Fibroblast of skin of left quadriceps (primary cell): ENCODE data around the gene CFAP65.
A peak's percentile ranks its signal among the peaks of the same experiment; 100 is the strongest.

Experiments
- DNase-seq, 2 experiments: peaks; one replicate each; pipeline ENCODE4 v3.0.0-alpha.2; 2013; ENCODE audit warnings: low read depth in 2 of 2

The CFAP65 gene

DNA sequence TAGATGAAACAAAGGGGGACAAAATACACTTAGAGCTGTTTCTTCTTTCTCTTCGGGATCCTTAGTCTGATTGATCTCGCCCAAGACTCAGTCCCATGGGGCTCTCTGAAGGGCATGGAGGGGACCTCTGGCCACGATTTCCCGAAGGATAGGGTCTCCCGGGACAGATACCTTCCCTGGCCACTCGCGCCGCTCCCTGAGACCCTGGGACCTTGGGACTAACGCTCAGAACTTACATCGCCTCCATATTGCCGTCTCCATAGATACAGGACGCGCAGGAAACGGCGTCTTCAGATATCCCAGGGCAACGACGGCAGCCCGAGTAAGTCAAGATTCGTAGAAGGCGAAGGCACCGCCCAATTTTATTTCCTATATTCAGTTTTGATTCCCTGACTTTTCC lies at the start of gene CFAP65:
CFAP65 (minus strand) TSS at position 265 of the 400 bp plus-strand sequence. CDS start 2,468 bp downstream, outside the sequence.
- peak; percentile 13 to 32 for DNase-seq

- DNase-seq: no peak
These were observed 49.4 kb upstream of the CFAP65 start for GRCh38 chr2:219090436-219091299.

- no peak for DNase-seq
These were observed 48.0 kb upstream of the CFAP65 start for GRCh38 chr2:219089330-219089729.

DNA sequence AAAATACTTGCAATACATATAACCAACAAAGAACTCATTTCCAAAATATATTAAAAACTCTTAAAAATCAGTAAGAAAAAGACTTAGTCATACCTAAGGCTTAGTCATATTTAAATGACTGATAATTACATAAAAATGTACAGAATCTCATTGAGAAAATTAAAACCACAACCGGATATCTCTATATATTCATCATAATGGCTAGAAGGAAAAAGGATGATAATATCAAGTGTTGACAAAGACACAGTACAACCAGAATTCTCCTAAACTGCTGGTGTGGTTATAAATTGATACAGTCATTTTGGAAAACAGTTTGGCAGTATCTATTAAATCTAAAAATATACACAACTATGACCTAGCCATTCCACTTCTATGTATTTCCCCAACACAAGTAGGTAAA lies 46.5 kb upstream of the CFAP65 start:
- no peak for DNase-seq

- no peak for DNase-seq
These were observed 46.0 kb upstream of the CFAP65 start for GRCh38 chr2:219087361-219087760.

- no peak for DNase-seq
These were observed 44.9 kb upstream of the CFAP65 start for GRCh38 chr2:219086196-219086595.

DNA sequence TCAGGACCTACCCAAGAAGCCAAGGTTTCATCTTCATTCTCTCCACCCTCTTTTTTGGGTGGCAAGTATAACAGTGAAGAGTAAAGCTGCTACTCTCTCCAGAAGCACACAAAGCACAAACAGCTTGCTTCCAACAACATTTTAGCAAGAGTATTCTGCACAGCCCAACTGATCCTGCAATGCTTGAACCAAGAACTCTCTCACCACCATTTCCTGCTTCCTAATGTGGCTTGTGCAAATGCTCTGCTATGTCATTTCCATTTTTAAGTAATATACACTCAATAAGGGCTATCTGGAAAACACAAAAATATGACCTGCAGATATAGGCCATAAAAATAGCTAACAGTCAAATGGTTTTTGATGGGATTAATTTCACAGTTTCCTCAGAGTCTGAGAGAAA lies 43.5 kb upstream of the CFAP65 start:
- no peak for DNase-seq

- DNase-seq: no peak
These were observed 41.1 kb upstream of the CFAP65 start for GRCh38 chr2:219082332-219082958.

DNA sequence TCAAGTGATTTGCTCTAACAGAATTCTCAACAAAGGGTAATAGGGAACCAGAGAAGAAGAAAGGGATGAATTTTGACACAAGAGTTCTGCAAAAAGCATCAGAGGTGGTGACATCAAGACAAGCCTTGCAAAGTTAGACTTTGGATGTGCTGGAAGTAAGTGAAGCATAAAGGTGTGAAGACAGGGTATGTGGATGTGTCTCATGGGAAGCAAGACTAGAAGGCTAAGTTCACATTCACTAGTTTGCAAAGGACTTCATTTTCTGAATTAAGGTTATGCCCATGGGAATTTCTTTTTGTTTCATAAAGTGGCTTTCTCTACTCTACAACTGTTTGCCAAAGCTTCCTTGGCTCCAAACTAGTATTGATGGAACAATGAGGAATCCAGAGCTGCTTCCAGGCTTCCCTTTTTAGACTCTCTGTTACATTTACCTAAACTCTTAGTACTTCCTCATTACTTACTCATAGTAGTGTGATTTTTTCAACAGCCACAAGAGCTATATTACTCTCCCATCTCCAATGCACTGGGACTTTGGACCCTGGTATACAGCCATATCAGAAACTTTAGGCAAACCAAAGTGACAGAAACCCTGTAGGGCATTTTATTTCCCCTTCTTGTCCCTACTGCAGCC lies 40.5 kb upstream of the CFAP65 start:
- DNase-seq: no peak

DNA sequence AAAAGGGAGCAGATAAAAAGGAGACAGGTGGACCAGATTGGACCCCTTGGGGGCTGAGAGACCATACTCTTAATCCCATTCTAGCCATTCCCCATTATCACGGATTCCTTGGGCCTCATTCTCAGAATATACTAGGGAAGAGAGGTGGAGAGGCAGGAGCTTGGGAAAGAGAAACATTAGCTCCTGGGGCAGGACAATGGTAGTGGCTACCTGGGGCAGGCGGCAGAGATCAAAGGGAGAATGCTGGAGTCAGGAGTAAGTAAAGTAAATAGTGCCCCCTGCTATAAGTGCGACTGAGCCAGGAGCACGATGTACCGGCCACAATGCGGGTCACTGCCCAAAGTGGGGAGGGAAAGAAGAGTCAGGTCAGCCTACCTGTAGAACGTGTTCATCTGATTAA lies 39.8 kb upstream of the CFAP65 start:
- no peak for DNase-seq

DNA sequence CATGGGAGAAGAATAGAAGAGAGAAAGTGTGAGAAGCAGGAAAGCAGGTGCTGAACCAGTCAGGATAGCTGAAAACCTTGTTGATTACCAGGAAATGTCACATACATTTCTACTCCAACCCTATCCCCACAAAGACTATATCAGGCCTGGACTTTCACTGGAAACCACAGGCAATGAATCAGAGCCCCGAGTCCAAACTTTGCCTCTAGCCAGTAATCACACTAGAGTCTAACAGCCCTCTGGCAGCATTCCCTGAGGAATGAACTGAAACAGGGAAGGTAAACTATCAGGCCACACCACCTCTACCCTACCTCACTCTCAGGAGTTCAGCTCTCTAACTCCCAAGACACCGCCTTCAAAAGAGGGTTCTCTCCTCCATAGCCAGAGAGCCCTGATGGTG lies 38.1 kb upstream of the CFAP65 start:
- DNase-seq: no peak

DNA sequence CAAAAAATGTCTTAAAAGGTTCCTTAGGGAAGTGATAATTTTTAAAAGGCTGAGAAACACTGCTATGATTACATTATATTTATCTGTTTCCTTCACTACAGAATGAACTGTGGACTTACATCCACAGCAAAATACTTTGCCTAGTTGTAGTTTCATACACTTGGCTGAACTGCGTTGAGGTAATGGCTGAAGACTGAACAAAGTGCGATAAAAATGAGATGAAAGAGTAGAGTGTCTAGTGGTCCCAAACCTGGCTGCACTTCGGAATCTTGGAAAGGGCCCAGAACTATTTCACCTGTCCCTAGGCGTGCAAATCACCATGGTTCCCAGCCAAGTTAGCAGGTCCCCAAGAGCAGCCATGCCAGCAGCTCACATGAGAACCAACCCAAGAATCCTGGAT lies 37.6 kb upstream of the CFAP65 start:
- DNase-seq: no peak

GRCh38 chr2:219078126-219078525 lies 36.8 kb upstream of the CFAP65 start:
- DNase-seq: no peak

- no peak for DNase-seq
These were observed 34.9 kb upstream of the CFAP65 start for GRCh38 chr2:219076253-219076652.

GRCh38 chr2:219073413-219074129 lies 32.3 kb upstream of the CFAP65 start:
- DNase-seq: peak; percentile 11 to 20

- no peak for DNase-seq
These were observed 31.5 kb upstream of the CFAP65 start for GRCh38 chr2:219072741-219073250.

- DNase-seq: no peak
These were observed 30.0 kb upstream of the CFAP65 start for GRCh38 chr2:219071131-219071816.

- DNase-seq: no peak
These were observed 24.2 kb upstream of the CFAP65 start for GRCh38 chr2:219065484-219065883.

GRCh38 chr2:219062081-219062480 lies 20.8 kb upstream of the CFAP65 start:
- no peak for DNase-seq

DNA sequence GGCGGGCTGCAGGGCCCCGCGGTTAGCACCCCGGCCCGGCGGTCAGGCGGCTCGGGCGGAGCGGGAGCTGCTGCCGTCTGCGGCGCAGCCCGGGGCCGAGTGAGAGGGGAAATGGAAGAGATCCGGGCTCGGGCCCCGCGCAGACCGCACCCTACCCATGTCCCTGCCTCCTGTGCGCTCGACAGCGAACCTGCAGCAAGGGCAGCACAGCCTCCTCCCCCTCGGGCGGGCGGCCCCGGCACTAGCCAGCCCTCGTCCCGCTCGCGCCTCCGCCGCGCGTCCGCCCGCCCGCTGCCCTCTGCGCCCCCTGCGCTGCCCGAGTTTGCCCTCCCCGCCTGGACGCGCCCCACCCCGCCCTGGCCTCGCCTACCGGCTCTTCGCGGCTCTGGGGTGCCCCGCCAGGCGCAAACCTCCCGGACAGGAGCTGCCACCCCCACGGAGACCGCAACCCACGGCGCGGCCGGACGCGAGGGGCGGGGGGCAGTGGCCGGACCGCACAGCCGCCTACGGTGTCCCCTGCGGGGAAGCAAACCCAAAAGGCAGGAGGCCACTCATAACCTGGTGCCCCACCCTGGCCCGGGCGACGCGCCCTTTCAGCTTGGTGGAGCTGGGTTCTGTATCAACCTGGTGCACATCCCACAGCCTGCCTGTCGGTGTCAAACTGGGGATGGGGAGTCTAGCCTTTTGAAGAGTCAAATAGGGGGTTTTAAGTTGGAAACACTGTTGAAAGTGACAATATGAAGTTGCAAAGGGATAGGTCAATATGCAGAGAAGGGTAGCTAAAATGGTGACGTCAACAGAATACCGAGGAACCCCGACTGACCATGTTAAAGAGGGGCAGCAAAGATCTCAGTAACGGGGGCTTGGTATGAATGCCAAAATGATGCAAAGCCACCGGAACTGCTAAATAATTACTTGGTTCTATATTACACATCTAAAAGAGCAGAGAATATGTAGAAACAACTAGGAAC lies 19.8 kb upstream of the CFAP65 start, which contains the start of gene IHH:
IHH (minus strand) TSS at position 101 of the 971 bp plus-strand sequence. CDS start 454 bp downstream, outside the sequence.
- no peak for DNase-seq
